Dendritic cell treated with granulocyte-macrophage colony-stimulating factor and Interleukin-4, amounts not matched to agents 40 ng/mL and 50 ng/mL, for 4 days (primary cell): ENCODE data around the gene JMJD6.
"Not testable (repeated sequence)": the region's sequence is repeated elsewhere in the genome, so short reads cannot be mapped to it uniquely, and the experiment has no call there.

Experiments
- H3K27ac Mint-ChIP-seq: one replicate; pipeline ENCODE4 v1.8.0; 2022; ENCODE audit warnings: mild to moderate bottlenecking, mixed read lengths
- H3K27me3 Mint-ChIP-seq: one replicate; pipeline ENCODE4 v1.8.0; 2022; ENCODE audit warnings: mild to moderate bottlenecking, mixed read lengths
- H3K36me3 Mint-ChIP-seq: one replicate; pipeline ENCODE4 v1.8.0; 2022; ENCODE audit warnings: low read depth, mixed read lengths
- H3K4me1 Mint-ChIP-seq: one replicate; pipeline ENCODE4 v1.8.0; 2022; ENCODE audit warnings: low read depth, mixed read lengths
- H3K4me3 Mint-ChIP-seq: one replicate; pipeline ENCODE4 v1.8.0; 2022; ENCODE audit warnings: mild to moderate bottlenecking, moderate library complexity, mixed read lengths
- H3K9me3 Mint-ChIP-seq: one replicate; pipeline ENCODE4 v1.8.0; 2022; ENCODE audit warnings: mixed read lengths
- intact Hi-C: fragments of 100-400 bp; cut with micrococcal nuclease; formaldehyde crosslinking; loops from one replicate; pipeline ENCODE4 v1.15.0; 2022

The JMJD6 gene

GRCh38 chr17:76732734-76733617, 6.6 kb upstream of the JMJD6 start:
- no peak overlapping the region for H3K4me3 Mint-ChIP-seq
- peaks cover 26% of the 10 kb centered on the region for H3K4me1 Mint-ChIP-seq
- no peaks in the 10 kb centered on the region for H3K9me3 Mint-ChIP-seq
- intact Hi-C loops = no loop called here
- H3K27ac Mint-ChIP-seq = no peak overlapping the region
- no peaks in the 10 kb centered on the region for H3K27me3 Mint-ChIP-seq
- H3K36me3 Mint-ChIP-seq = peaks cover 96% of the 10 kb centered on the region

GRCh38 chr17:76731800-76732733, 5.7 kb upstream of the JMJD6 start:
- H3K36me3 Mint-ChIP-seq = peaks cover 96% of the 10 kb centered on the region
- H3K9me3 Mint-ChIP-seq, intact Hi-C loops, H3K4me3 Mint-ChIP-seq, H3K27me3 Mint-ChIP-seq, H3K27ac Mint-ChIP-seq: not testable (repeated sequence)
- peaks cover 33% of the 10 kb centered on the region for H3K4me1 Mint-ChIP-seq

GRCh38 chr17:76727745-76728456, 1.5 kb upstream of the JMJD6 start:
- Mint-ChIP-seq H3K4me1 (peaks cover 21% of the 10 kb centered on the region), H3K4me3 (peak overlapping the region; percentile 83), H3K27me3 (no peaks in the 10 kb centered on the region), H3K27ac (peak overlapping the region; percentile 89), H3K36me3 (peaks cover 93% of the 10 kb centered on the region), H3K9me3 (no peaks in the 10 kb centered on the region)
- intact Hi-C loops = loop anchor here (1.0 kb wide), 1 partner anchor 7 kb away; no protein-coding TSS in a partner anchor

- Mint-ChIP-seq H3K9me3 (no peaks in the 10 kb centered on the region), H3K4me3 (peak within 1 kb of the TSS; percentile 83), H3K27ac (peak within 1 kb of the TSS; percentile 89), H3K27me3 (no peaks in the 10 kb centered on the region), H3K36me3 (peaks cover 93% of the 10 kb centered on the region), H3K4me1 (peaks cover 25% of the 10 kb centered on the region)
- intact Hi-C loops = loop anchor here (1.0 kb wide), 1 partner anchor 8 kb away; no protein-coding TSS in a partner anchor
Measured at GRCh38 chr17:76726776-76727718, 641 bp upstream of the JMJD6 start, which contains the start of gene METTL23. TSS of gene METTL23 (plus strand) at chr17:76726839. CDS start at chr17:76729711, 2,872 bp downstream.

- peaks cover 93% of the 10 kb centered on the region for H3K36me3 Mint-ChIP-seq
- intact Hi-C loops = no loop called here
Measured at GRCh38 chr17:76725580-76726230, 701 bp downstream of the JMJD6 start.

GRCh38 chr17:76723812-76724211, 2.6 kb downstream of the JMJD6 start:
- H3K27me3 Mint-ChIP-seq = no peaks in the 10 kb centered on the region
- no peak overlapping the region for H3K27ac Mint-ChIP-seq
- peaks cover 44% of the 10 kb centered on the region for H3K4me1 Mint-ChIP-seq
- no peaks in the 10 kb centered on the region for H3K9me3 Mint-ChIP-seq
- no peak overlapping the region for H3K4me3 Mint-ChIP-seq
- H3K36me3 Mint-ChIP-seq = peaks cover 93% of the 10 kb centered on the region
- intact Hi-C loops = no loop called here

More at GRCh38 chr17:76725580-76726230, 701 bp downstream of the JMJD6 start:
- peak overlapping the region; percentile 89 for H3K27ac Mint-ChIP-seq
- no peaks in the 10 kb centered on the region for H3K9me3 Mint-ChIP-seq
- H3K27me3 Mint-ChIP-seq = no peaks in the 10 kb centered on the region
- peak overlapping the region; percentile 83 for H3K4me3 Mint-ChIP-seq
- peaks cover 38% of the 10 kb centered on the region for H3K4me1 Mint-ChIP-seq

GRCh38 chr17:76722977-76723376, 3.4 kb downstream of the JMJD6 start:
- Mint-ChIP-seq H3K4me1 (peaks cover 47% of the 10 kb centered on the region), H3K36me3 (peaks cover 95% of the 10 kb centered on the region)
- H3K27me3 Mint-ChIP-seq, H3K9me3 Mint-ChIP-seq, H3K4me3 Mint-ChIP-seq, intact Hi-C loops, H3K27ac Mint-ChIP-seq: not testable (repeated sequence)

GRCh38 chr17:76722279-76722678, 4.1 kb downstream of the JMJD6 start:
- H3K4me1 Mint-ChIP-seq = peaks cover 42% of the 10 kb centered on the region
- intact Hi-C loops = no loop called here
- H3K27ac Mint-ChIP-seq = no peak overlapping the region
- H3K36me3 Mint-ChIP-seq = peaks cover 95% of the 10 kb centered on the region
- no peak overlapping the region for H3K4me3 Mint-ChIP-seq
- no peaks in the 10 kb centered on the region for H3K27me3 Mint-ChIP-seq
- H3K9me3 Mint-ChIP-seq = no peaks in the 10 kb centered on the region

- Mint-ChIP-seq H3K4me3 (no peak overlapping the region), H3K36me3 (peaks cover 100% of the 10 kb centered on the region), H3K27me3 (no peaks in the 10 kb centered on the region), H3K4me1 (peaks cover 49% of the 10 kb centered on the region), H3K27ac (no peak overlapping the region), H3K9me3 (no peaks in the 10 kb centered on the region)
- intact Hi-C loops = no loop called here
Measured at GRCh38 chr17:76721463-76721862, 4.9 kb downstream of the JMJD6 start.

- H3K4me1 Mint-ChIP-seq = peaks cover 54% of the 10 kb centered on the region
- no peaks in the 10 kb centered on the region for H3K9me3 Mint-ChIP-seq
- no peak overlapping the region for H3K27ac Mint-ChIP-seq
- H3K4me3 Mint-ChIP-seq = no peak overlapping the region
- no peaks in the 10 kb centered on the region for H3K27me3 Mint-ChIP-seq
- peaks cover 100% of the 10 kb centered on the region for H3K36me3 Mint-ChIP-seq
- intact Hi-C loops = no loop called here
Measured at GRCh38 chr17:76720941-76721340, 5.5 kb downstream of the JMJD6 start.

- no peaks in the 10 kb centered on the region for H3K9me3 Mint-ChIP-seq
- no peaks in the 10 kb centered on the region for H3K27me3 Mint-ChIP-seq
- H3K27ac Mint-ChIP-seq = no peak overlapping the region
- intact Hi-C loops = no loop called here
- H3K36me3 Mint-ChIP-seq = peaks cover 100% of the 10 kb centered on the region
- H3K4me1 Mint-ChIP-seq = peaks cover 56% of the 10 kb centered on the region
- H3K4me3 Mint-ChIP-seq = no peak overlapping the region
Measured at GRCh38 chr17:76720211-76720610, 6.2 kb downstream of the JMJD6 start.

GRCh38 chr17:76718516-76718915, 7.9 kb downstream of the JMJD6 start:
- intact Hi-C loops = loop anchor here (10.0 kb wide), 1 partner anchor 194 kb away; no protein-coding TSS in a partner anchor
- no peaks in the 10 kb centered on the region for H3K27me3 Mint-ChIP-seq
- peaks cover 61% of the 10 kb centered on the region for H3K4me1 Mint-ChIP-seq
- no peaks in the 10 kb centered on the region for H3K9me3 Mint-ChIP-seq
- H3K27ac Mint-ChIP-seq = no peak overlapping the region
- H3K4me3 Mint-ChIP-seq = no peak overlapping the region
- H3K36me3 Mint-ChIP-seq = peaks cover 100% of the 10 kb centered on the region
